Ascending aorta (tissue), 2 donors: ENCODE data around the gene IL1R2. TPM values are rescaled to one million over a fixed set of nuclear protein-coding genes. Genes with fewer than 3 reads are reported as not detected.

Source experiments
- DNase-seq, 2 donors: peaks; one replicate each; pipeline ENCODE4 v3.0.0-alpha.2; 2019; ENCODE audit warnings: low spot score in 2 of 2
- H3K27ac ChIP-seq, 2 donors: fragments of 200-600 bp; sonication (generic); one replicate each; pipeline ENCODE4 v1.5.1; 2016 to 2017; ENCODE audit warnings: mild to moderate bottlenecking in 1 of 2
- H3K27me3 ChIP-seq: fragments of 200-600 bp; sonication (generic); one replicate; pipeline ENCODE4 v1.5.1; 2017
- H3K36me3 ChIP-seq, 2 donors: fragments of 200-600 bp; sonication (generic); one replicate each; pipeline ENCODE4 v1.5.1; 2016
- H3K4me1 ChIP-seq, 2 donors: fragments of 200-600 bp; sonication (generic); one replicate each; pipeline ENCODE4 v1.5.1; 2016 to 2017; ENCODE audit warnings: mild to moderate bottlenecking in 1 of 2
- H3K4me3 ChIP-seq, 2 donors: fragments of 200-600 bp; sonication (generic); one replicate each; pipeline ENCODE4 v1.5.1; 2016 to 2017; ENCODE audit warnings: mild to moderate bottlenecking in 1 of 2
- H3K9me3 ChIP-seq, 2 donors: fragments of 200-600 bp; sonication (generic); one replicate each; pipeline ENCODE4 v1.5.1; 2016
- CTCF ChIP-seq, 3 experiments: fragments of 200-600 bp in 2 of 3; fragments of 450-650 bp in 1 of 3; sonication (generic) in 2 of 3; IDR thresholded peaks; one replicate each; pipeline ENCODE4 v1.5.1; 2016 to 2019; ENCODE audit warnings: antibody characterized with exemption in 3 of 3, mild to moderate bottlenecking in 1 of 3, moderate library complexity in 1 of 3
- intact Hi-C: fragments of 100-400 bp; cut with DNase I; formaldehyde crosslinking; loops from one replicate; pipeline ENCODE4 v1.15.1; 2023
- total RNA-seq: library from RNA; depleted of rRNA; stranded (reverse); fragments of >200 nt; gene quantifications from one replicate; pipeline ENCODE4 v1.1.0, GENCODE V29; 2016

The IL1R2 gene
- total RNA-seq, 1 donor from 2014 or later, result 25.4 TPM

GRCh38 chr2:102062802-102063201 is 71.0 kb downstream of the IL1R2 start:
- DNase-seq, result no peak
- Histone ChIP-seq H3K27ac (peak overlapping the region; percentile 94 to 98), H3K36me3 (no peaks in the 10 kb centered on the region), H3K4me3 (no peak overlapping the region), H3K27me3 (no peaks in the 10 kb centered on the region), H3K9me3 (peaks cover 0 to 4% of the 10 kb centered on the region in 2 donors), H3K4me1 (peaks cover 31 to 46% of the 10 kb centered on the region in 2 donors)
- no peak for TF ChIP-seq CTCF (IDR thresholded peaks at IDR 0.05)
- intact Hi-C loops, result loop anchor here (1.0 kb wide), 1 partner anchor 12 kb away; no protein-coding TSS in a partner anchor

DNA sequence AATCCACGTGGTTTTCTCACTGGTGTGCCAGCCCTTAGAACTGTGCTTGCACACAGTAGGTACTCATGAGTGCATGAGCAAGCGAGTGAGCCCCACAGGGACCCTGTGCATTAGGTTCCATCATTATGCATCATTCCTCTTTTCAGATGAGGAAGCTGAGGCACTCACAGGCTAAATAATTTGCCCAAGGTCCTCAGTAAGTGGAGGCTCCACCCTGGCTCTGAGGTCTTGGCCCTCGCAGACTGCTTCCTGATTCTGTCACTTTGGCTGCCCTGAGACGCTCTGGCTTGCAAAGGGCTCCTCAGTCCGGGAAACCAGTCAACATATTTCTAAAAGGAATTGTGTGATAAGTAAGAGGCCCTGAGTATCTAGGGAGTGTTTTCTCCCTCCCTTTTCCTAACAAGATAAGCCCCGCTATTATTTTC is 71.7 kb downstream of the IL1R2 start:
- DNase-seq, result peak; percentile 53 to 93
- intact Hi-C loops, result loop anchor here (1.0 kb wide), 1 partner anchor 12 kb away; no protein-coding TSS in a partner anchor
- Histone ChIP-seq H3K27me3 (no peaks in the 10 kb centered on the region), H3K27ac (peak overlapping the region; percentile 94 to 98), H3K36me3 (no peaks in the 10 kb centered on the region), H3K9me3 (peaks cover 0 to 4% of the 10 kb centered on the region in 2 donors), H3K4me3 (peak overlapping the region in 1 of 2 donors; percentile 12), H3K4me1 (peaks cover 31 to 46% of the 10 kb centered on the region in 2 donors)
- TF ChIP-seq CTCF (IDR thresholded peaks at IDR 0.05), result no peak

- TF ChIP-seq CTCF (IDR thresholded peaks at IDR 0.05), result no peak
- DNase-seq, result peak; percentile 89 to 98
- H3K27ac ChIP-seq, result peak overlapping the region; percentile 94 to 98
- peak overlapping the region; percentile 31 to 38 for H3K4me3 ChIP-seq
- peaks cover 31 to 49% of the 10 kb centered on the region in 2 donors for H3K4me1 ChIP-seq
- peaks cover 0 to 4% of the 10 kb centered on the region in 2 donors for H3K9me3 ChIP-seq
- H3K36me3 ChIP-seq, result no peaks in the 10 kb centered on the region
- intact Hi-C loops, result loop anchor here (1.0 kb wide), 4 partner anchors 13 to 103 kb away; partner anchors contain the start of gene IL1R1
- no peaks in the 10 kb centered on the region for H3K27me3 ChIP-seq
Observed at GRCh38 chr2:102063941-102064678, 72.3 kb downstream of the IL1R2 start.

DNA sequence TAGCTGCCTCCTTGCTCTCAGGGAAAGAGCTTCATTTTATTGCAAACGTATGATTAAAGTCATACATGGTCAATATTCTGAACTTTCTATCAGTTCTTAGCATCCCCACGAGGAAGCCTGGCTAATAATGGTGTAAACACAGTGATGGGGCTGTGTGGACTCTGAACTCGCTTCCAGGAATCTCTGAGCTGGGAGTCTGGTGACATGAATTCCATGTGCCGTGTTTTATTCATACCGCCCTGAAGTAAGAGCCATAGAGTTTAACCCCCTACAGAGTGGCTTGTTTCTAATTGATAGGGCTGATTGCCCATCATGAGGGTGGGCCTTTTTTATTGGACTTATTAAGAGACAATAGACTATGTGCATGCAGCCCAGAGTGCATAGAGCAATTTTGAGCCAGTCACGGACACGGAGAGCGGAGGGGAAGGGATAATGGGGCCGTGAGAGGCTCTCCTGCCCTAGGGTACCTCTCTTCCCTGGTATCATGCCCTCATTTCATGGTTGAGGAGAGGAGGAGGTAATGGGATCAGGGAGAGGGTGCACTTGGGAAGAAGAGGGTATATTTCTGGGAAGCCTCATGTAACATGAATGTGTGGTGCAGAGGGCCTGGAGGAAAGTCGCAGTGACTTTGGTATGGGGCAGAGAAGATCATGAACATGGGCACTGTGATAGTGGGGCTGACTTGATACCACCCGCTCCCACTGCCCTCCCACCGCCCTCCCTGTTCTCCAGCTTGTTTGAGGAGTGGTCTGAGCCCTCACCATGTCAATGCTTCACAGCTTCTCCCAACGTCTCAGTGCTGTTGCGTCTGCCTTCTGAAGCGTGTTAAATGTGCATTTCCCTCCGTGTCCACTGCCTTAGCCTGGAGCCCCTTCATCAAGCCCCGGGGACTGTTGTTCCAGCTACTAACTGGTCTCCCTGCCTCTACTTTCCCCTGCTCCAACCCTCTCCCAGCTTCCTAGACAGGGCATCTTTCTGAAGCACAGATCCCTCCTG is 73.2 kb downstream of the IL1R2 start:
- TF ChIP-seq CTCF (IDR thresholded peaks at IDR 0.05), result no peak
- Histone ChIP-seq H3K9me3 (peaks cover 0 to 4% of the 10 kb centered on the region in 2 donors), H3K27me3 (no peaks in the 10 kb centered on the region), H3K27ac (peak overlapping the region; percentile 94 to 98), H3K4me3 (peak overlapping the region; percentile 31 to 38), H3K36me3 (no peaks in the 10 kb centered on the region), H3K4me1 (peaks cover 31 to 58% of the 10 kb centered on the region in 2 donors)
- intact Hi-C loops, result loop anchor here (1.0 to 5.0 kb wide), 4 partner anchors 28 to 104 kb away; partner anchors contain the start of gene IL1R1
- DNase-seq, result no peak

DNA sequence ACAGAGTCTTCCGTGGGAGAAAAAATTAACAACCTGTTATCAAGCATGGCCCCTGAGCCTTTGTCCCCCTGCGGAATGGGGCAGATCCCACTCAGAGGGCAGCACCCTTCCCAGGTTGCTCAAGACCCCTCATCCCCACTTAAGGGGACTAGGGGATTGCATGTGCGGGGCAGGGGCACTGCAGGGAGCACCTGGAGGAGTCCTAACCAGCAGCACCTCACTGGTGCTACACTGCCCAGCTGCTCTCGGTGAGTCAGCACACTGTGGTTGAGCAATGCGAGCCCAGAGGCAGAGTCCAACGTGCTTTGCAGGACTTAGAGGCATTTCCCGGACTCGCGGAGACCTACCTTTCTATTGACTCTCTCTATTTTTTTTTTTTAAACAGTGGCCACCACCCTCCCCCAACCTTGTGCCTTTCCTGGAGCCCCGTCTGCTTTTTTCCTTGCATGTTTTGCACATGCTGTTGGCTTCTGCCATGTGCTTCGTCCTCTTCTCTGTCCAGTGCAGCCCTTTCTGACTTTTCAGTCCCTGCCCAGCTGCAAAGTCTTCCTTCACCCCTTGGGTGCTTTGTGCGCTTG is 74.0 kb downstream of the IL1R2 start:
- peaks cover 31 to 62% of the 10 kb centered on the region in 2 donors for H3K4me1 ChIP-seq
- H3K27ac ChIP-seq, result peak overlapping the region; percentile 94 to 98
- no peaks in the 10 kb centered on the region for H3K27me3 ChIP-seq
- H3K36me3 ChIP-seq, result no peaks in the 10 kb centered on the region
- no peak for DNase-seq
- intact Hi-C loops, result loop anchor here (5.0 kb wide), 1 partner anchor 57 kb away; no protein-coding TSS in a partner anchor
- H3K4me3 ChIP-seq, result no peak overlapping the region
- peaks cover 0 to 4% of the 10 kb centered on the region in 2 donors for H3K9me3 ChIP-seq
- no peak for TF ChIP-seq CTCF (IDR thresholded peaks at IDR 0.05)
